Stimulated activated CD8-positive, alpha-beta memory T cell treated with anti-CD3 and anti-CD28 coated beads, Interleukin-15, amount 100 ng/mL, for 1 hour (primary cell): ENCODE measurements around the gene PLCL1.
"Not testable (repeated sequence)": the region's sequence is repeated elsewhere in the genome, so short reads cannot be mapped to it uniquely, and the experiment has no call there.

Experiments used
- DNase-seq: peaks from one replicate; pipeline ENCODE4 v3.0.0-alpha.2; 2020; ENCODE audit warnings: low read depth

The PLCL1 gene

DNA sequence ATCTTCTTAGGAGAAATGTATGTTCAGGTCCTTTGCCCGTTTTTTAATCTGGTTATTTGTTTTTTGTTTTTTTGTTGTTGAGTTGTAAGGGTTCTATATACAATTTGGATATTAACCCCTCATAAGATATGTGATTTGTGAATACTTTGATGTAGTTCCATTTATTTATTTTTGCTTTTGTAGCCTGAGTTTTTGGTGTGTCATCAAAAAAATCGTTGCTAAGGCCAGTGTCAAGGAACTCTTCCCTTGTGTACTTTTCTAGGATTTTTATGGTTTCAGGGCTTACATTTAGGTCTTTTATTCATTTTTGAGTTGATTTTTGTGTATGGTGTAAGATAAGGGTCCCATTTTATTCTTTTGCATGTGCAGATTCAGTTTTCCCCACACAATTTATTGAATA is 372.6 kb downstream of the PLCL1 start:
- DNase-seq, result no peak

- DNase-seq, result no peak
These were observed 374.4 kb downstream of the PLCL1 start for GRCh38 chr2:198178766-198179165.

GRCh38 chr2:198186257-198186656 is 381.9 kb downstream of the PLCL1 start:
- no peak for DNase-seq

DNA sequence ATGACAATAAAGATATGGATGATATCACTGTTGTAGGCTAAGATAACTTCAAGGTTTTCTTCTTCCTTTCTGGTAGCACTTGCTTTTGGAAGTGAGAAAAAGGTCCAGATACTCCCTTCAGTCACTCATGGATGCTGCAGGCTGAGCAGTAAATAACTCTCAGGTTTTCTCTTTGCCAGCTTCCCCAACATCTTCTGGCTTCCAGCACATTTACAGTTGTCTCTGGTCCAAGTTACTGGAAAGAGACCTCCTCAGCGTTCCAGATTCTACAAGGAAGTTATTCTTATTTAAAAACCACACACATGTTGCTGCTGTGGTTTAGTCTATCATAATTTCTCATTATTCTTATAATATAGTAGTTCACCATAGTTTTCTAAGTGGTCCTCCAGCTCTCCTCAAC is 383.4 kb downstream of the PLCL1 start:
- no peak for DNase-seq

GRCh38 chr2:198188982-198189381 is 384.6 kb downstream of the PLCL1 start:
- no peak for DNase-seq

GRCh38 chr2:198191651-198192050 is 387.3 kb downstream of the PLCL1 start:
- no peak for DNase-seq

DNA sequence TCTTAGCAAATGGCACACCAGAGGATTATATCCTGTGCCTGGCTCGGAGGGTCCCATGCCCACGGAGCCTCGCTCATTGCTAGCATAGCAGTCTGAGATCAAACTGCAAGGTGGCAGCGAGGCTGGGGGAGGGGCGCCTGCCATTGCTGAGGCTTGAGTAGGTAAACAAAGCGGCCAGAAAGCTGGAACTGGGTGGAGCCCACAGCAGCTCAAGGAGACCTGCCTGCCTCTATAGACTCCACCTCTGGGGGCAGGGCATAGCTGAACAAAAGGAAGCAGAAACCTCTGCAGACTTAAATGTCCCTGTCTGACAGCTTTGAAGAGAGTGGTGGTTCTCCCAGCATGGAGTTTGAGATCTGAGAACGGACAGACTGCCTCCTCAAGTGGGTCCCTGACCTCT is 392.2 kb downstream of the PLCL1 start:
- DNase-seq, result not testable (repeated sequence)
